ENCODE results near the gene ZNF850. TPM values are rescaled to one million over a fixed set of nuclear protein-coding genes. Genes with fewer than 3 reads are reported as not detected.

Gene ZNF850
- total RNA-seq, 1 donor: 5.7 TPM

DNA sequence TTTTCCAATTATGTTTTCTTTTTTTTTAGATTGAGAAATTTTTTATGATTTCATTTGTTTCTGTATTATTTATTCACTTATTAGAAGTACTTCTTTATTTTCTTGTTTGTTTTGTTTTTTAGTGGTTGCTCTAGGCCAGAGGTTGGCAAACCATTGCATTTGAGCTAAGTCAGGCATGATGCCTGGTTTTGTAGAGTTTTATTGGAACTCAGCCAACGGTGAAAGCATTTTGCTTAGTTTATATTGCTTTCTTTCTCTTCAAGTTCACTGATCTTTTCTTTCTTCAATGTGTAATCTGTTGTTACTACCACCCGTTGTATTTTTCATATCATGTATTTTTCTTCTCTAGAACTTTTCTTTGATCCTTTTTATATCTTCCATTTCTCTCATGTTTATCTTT lies 65.5 kb downstream of the ZNF850 start:
- no peak for DNase-seq (ENCODE audit: low read depth in 2 of 3, low spot score in 2 of 3)

GRCh38 chr19:36688058-36688457 lies 84.5 kb downstream of the ZNF850 start:
- DNase-seq (ENCODE audit: low read depth in 2 of 3, low spot score in 2 of 3): no peak

DNA sequence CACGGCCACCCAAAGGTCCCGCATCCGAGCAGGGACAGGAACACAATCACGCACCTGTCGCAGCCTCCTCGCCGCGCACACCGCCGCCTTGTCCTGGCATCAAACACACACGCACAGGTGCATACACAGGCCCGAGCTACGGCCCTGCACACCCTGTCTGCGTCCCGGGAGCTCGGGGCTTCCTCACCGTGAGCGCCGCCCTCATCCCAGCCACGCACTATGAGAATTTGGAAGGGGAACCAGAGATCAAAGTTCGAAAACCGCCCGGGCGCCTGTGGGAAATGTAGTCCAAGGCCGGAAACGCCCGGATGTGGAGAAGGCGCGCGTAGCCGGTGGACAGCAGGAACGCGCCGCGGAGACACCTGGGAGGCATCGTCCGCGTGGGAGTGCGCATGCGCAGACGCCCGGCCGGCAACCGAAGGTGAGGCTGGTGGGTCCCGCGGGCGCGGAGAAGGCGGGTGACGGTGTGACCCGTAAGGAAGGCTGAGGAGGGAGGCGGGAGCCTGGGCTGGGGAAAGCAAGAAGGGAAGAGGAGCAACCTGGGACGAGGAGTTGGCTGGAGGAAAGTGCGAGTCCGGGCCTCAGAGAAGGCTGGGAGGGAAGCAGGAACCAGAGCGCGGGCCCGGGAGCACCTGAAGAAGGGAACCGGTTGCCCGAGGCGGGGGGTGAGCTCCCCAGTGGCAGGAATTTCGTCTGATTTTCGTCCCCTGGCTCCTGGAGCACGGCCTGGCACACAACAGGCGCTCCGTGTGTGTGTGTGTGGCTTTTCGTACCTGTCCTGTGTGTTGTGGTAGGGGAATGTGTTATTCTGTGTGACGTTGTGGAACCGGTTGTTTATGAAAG lies 85.2 kb downstream of the ZNF850 start, which contains the start of gene ZNF567:
Gene ZNF567, plus strand, starts transcription at position 399 of the 843 bp plus-strand sequence. CDS start 7,256 bp downstream, outside the sequence.
- peak; percentile 92 to 98 (median 97) for DNase-seq (ENCODE audit: low read depth in 2 of 3, low spot score in 2 of 3)

GRCh38 chr19:36686365-36687213 lies 86.0 kb downstream of the ZNF850 start:
- no peak for DNase-seq (ENCODE audit: low read depth in 2 of 3, low spot score in 2 of 3)

DNA sequence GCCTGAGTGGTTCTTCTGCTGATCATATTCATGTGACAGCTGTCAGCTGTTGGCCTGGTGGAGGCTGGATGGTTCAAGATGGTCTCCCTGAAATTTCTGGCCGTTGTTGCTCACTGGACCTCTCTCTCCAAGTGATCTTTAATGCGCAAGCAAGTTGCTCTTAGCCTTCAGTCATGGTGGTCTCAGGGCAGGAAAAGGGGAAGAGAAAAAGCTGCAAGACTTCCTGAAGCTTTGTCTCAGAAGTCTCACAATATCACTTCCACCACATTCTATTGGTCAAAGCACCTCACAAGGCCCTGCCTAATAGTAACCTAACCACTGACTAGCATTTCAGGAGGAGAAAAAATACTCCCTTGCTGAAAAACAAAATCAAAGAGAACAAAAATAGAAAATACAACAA lies 86.8 kb downstream of the ZNF850 start:
- no peak for DNase-seq (ENCODE audit: low read depth in 2 of 3, low spot score in 2 of 3)

- DNase-seq (ENCODE audit: low read depth in 2 of 3, low spot score in 2 of 3): no peak
Measured at GRCh38 chr19:36679455-36679854, 93.2 kb downstream of the ZNF850 start.

- DNase-seq (ENCODE audit: low read depth in 2 of 3, low spot score in 2 of 3): no peak
Measured at GRCh38 chr19:36674201-36674600, 98.4 kb downstream of the ZNF850 start.

DNA sequence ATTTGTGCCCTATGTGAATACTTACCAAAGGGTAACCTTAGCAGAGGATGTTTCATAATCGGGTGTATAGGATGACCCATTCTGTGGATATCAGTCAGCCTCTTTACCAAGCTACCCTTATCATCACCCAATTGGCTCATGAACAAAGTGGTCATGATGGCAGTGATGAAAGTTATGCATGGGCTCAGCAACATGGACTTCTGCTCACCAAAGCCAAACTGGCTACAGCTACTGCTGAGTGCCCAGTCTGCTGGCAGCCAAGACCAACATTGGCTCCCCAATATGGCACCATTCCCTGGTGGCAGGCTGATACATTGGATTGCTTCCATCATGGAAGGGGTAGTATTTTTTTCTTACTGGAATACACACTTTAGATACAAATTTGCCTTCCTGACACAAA lies 100.2 kb downstream of the ZNF850 start:
- DNase-seq (ENCODE audit: low read depth in 2 of 3, low spot score in 2 of 3): no peak

- no peak for DNase-seq (ENCODE audit: low read depth in 2 of 3, low spot score in 2 of 3)
Measured at GRCh38 chr19:36668646-36669045, 104.0 kb downstream of the ZNF850 start.

DNA sequence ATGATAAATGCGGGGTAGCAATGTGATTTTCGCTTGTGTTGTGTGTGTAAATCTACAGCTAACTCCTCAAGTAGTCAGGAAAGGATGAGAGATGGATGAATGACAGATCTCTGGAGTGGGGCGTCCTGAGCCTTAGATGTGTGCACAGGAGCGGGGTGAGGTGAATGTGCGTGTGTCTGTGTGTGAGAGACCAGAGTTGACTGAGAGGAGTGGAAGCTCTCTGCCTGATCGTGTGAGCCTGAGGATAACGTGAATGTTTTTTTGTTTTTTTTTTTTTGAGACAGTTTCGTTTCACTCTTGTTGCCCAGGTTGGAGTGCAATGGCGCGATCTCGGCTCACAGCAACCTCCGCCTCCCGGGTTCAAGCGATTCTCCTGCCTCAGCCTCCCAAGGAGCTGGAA lies 106.8 kb downstream of the ZNF850 start:
- DNase-seq (ENCODE audit: low read depth in 2 of 3, low spot score in 2 of 3): no peak

Other genes with a start within 250 kb of the ZNF850 start
- gene ZNF260, start 244.5 kb downstream of the ZNF850 start, total RNA-seq: 5.7 TPM
- 13.7 TPM for gene ZNF529, start 199.5 kb downstream of the ZNF850 start, total RNA-seq
- 10.5 TPM for gene ZNF382, start 167.5 kb downstream of the ZNF850 start, total RNA-seq
- 3.5 TPM for gene ZNF461, start 106.0 kb downstream of the ZNF850 start, total RNA-seq
- gene ZNF567, start 85.2 kb downstream of the ZNF850 start, total RNA-seq: 2.4 TPM
- gene ZNF790, start 65.6 kb upstream of the ZNF850 start, total RNA-seq: 3.5 TPM
- gene ZNF345, start 78.1 kb upstream of the ZNF850 start, total RNA-seq: 8.3 TPM
- 2.2 TPM for gene ZNF829, start 143.5 kb upstream of the ZNF850 start, total RNA-seq
- gene ZNF568, start 143.5 kb upstream of the ZNF850 start, total RNA-seq: 7.8 TPM